Measurements from ENCODE around the gene BZW2.

The BZW2 gene

GRCh38 chr7:16753932-16754855 is 108.2 kb downstream of the BZW2 start:
- no peak for DNase-seq (ENCODE audit: low read depth)

- DNase-seq (ENCODE audit: low read depth): no peak
Measured at GRCh38 chr7:16754856-16755317, 108.9 kb downstream of the BZW2 start.

- DNase-seq (ENCODE audit: low read depth): no peak
Measured at GRCh38 chr7:16755397-16755796, 109.4 kb downstream of the BZW2 start.

Measured in activated T-helper 9 cell treated with anti-CD3 and anti-CD28 coated beads, Interleukin-2, amount 50 U/mL, for 16 hours (primary cell).